Endodermal cell (in vitro differentiated cells): Measurements from ENCODE around the gene MYL9. TPM values are rescaled to one million over a fixed set of nuclear protein-coding genes. Genes with fewer than 3 reads are reported as not detected.

ENCODE experiments used
- DNase-seq: peaks from one replicate; pipeline ENCODE4 v3.0.0-alpha.2; 2017
- H3K27ac ChIP-seq: 2 replicates; pipeline ENCODE4 v1.5.1; 2013; ENCODE audit warnings: mild to moderate bottlenecking, low read depth, low read length, moderate library complexity
- H3K27me3 ChIP-seq: 2 replicates; pipeline ENCODE4 v1.6.1; 2013; ENCODE audit warnings: mild to moderate bottlenecking, low read length, moderate library complexity; ENCODE audit not compliant: insufficient read depth, control insufficient read depth, poor library complexity, severe bottlenecking
- H3K36me3 ChIP-seq: 2 replicates; pipeline ENCODE4 v1.7.0; 2013; ENCODE audit warnings: mild to moderate bottlenecking, low read length, moderate library complexity; ENCODE audit not compliant: control insufficient read depth, insufficient read depth
- H3K4me1 ChIP-seq: one replicate; pipeline ENCODE4 v1.7.0; 2013; ENCODE audit warnings: low read length; ENCODE audit not compliant: control insufficient read depth, insufficient read depth
- H3K4me3 ChIP-seq: 2 replicates; pipeline ENCODE4 v1.5.1; 2013; ENCODE audit warnings: mild to moderate bottlenecking, low read length, moderate library complexity
- H3K9ac ChIP-seq: 2 replicates; pipeline ENCODE4 v1.6.1; 2013; ENCODE audit warnings: mild to moderate bottlenecking, low read length, moderate library complexity; ENCODE audit not compliant: poor library complexity, severe bottlenecking; ENCODE audit errors: extremely low read depth
- H3K9me3 ChIP-seq: 2 replicates; pipeline ENCODE4 v1.6.1; 2013; ENCODE audit warnings: mild to moderate bottlenecking, low read length, moderate library complexity; ENCODE audit not compliant: control insufficient read depth
- H3K27ac Mint-ChIP-seq: 2 replicates; pipeline ENCODE4 v1.8.0; 2020; ENCODE audit warnings: mixed read lengths
- H3K27me3 Mint-ChIP-seq: 2 replicates; pipeline ENCODE4 v1.8.0; 2021; ENCODE audit warnings: mild to moderate bottlenecking, mixed read lengths; ENCODE audit not compliant: insufficient read depth
- H3K36me3 Mint-ChIP-seq: 2 replicates; pipeline ENCODE4 v1.8.0; 2020; ENCODE audit warnings: low read depth, mixed read lengths
- H3K4me1 Mint-ChIP-seq: 2 replicates; pipeline ENCODE4 v1.8.0; 2020; ENCODE audit warnings: mixed read lengths
- H3K4me3 Mint-ChIP-seq: 2 replicates; pipeline ENCODE4 v1.8.0; 2020; ENCODE audit warnings: mild to moderate bottlenecking, moderate library complexity, mixed read lengths
- H3K9me3 Mint-ChIP-seq: 2 replicates; pipeline ENCODE4 v1.8.0; 2020; ENCODE audit warnings: mild to moderate bottlenecking, mixed read lengths
- CTCF ChIP-seq: fragments of 200-600 bp; sonication (generic); conservative IDR thresholded peaks from 2 replicates; pipeline ENCODE4 v1.5.0; 2021; ENCODE audit warnings: antibody characterized with exemption, mild to moderate bottlenecking
- WGBS, 2 experiments: methylation state at CpG; one replicate each; pipeline versions ENCODE4 v1.1.5 to v1.1.7; 2013; ENCODE audit warnings: missing lambda C conversion rate in 2 of 2, mixed read lengths in 1 of 2; ENCODE audit not compliant: insufficient coverage in 1 of 2, insufficient read length in 1 of 2; 5-methylcytosine and 5-hydroxymethylcytosine counted together
- total RNA-seq, 2 donors: library from RNA; stranded (reverse); fragmentation: NEBNext Ultra II Directional in 1 of 2; extraction: Animal tissue kit (Norgen Biotek cat#: 25700) in 1 of 2; gene quantifications; 2 replicates in 1 of 2; 3 replicates in 1 of 2; pipeline ENCODE4 v1.2.1, GENCODE V29; 2021

The MYL9 gene
- total RNA-seq, 2 donors from 2014 or later: 264 to 284 TPM

DNA sequence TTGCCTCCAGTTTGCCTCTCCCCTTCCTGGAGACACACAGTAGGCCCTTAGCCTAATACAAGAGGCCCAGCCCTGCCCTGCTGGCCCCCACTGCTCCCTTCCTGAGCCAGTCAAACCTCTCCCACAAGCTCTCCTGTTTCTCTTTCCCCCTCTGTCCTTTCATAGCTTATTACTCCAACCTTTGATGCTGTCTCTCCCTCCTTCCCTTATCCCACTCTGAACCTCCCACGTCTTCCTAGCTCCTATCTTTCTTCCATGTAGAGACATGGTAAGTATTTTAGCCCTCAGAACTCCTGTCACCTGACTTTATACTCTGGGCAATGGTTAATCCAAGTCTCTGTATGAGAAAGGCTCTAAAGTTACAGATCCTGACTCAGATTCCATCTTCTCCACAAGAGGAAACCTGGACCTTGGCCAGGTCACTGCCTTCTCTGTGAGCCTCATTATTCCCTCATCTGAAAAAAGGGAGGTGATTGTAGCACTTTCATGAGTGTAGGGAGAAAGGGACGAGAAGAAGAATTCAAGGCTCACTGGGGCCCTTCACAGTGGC is 38.8 kb downstream of the MYL9 start:
- Histone ChIP-seq H3K4me3 (no peak overlapping the region), H3K9ac (no peak overlapping the region), H3K36me3 (peaks cover 52% of the 10 kb centered on the region), H3K27me3 (no peaks in the 10 kb centered on the region), H3K27ac (no peak overlapping the region), H3K4me1 (no peaks in the 10 kb centered on the region), H3K9me3 (no peaks in the 10 kb centered on the region)
- Mint-ChIP-seq H3K27me3 (no peaks in the 10 kb centered on the region), H3K4me3 (no peak overlapping the region), H3K9me3 (no peaks in the 10 kb centered on the region), H3K36me3 (peaks cover 35% of the 10 kb centered on the region), H3K27ac (no peak overlapping the region), H3K4me1 (peaks cover 5% of the 10 kb centered on the region)
- no peak for TF ChIP-seq CTCF
- WGBS, 2 experiments: 100% methylated on average over 1 to 2 of the region's 2 CpGs
- DNase-seq: no peak

DNA sequence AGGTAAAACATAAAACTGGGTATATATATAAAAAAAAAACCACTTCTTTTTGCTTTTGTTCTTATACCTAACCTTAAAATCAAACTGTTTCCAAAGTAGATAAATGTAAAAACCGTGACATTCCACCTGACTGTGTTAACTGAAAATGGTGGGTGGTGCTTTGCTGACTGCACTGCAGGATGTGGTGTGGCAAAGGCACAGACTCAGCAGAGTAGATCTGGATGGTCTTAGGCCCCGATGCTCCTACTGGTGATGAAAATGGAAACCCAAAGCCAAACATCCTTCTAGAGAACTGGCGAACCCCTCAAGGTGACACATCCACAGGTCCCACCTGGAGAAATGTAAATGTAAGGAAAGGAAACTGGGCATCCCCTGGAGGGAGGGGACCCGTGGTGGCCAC is 41.0 kb downstream of the MYL9 start:
- Histone ChIP-seq H3K9me3 (no peaks in the 10 kb centered on the region), H3K27ac (no peak overlapping the region), H3K4me1 (no peaks in the 10 kb centered on the region), H3K4me3 (no peak overlapping the region), H3K27me3 (no peaks in the 10 kb centered on the region), H3K9ac (no peak overlapping the region), H3K36me3 (peaks cover 56% of the 10 kb centered on the region)
- H3K36me3 Mint-ChIP-seq: peaks cover 47% of the 10 kb centered on the region
- DNase-seq: no peak
- peaks cover 6% of the 10 kb centered on the region for H3K4me1 Mint-ChIP-seq
- H3K27ac Mint-ChIP-seq: no peak overlapping the region
- H3K9me3 Mint-ChIP-seq: no peaks in the 10 kb centered on the region
- H3K27me3 Mint-ChIP-seq: no peaks in the 10 kb centered on the region
- no peak overlapping the region for H3K4me3 Mint-ChIP-seq
- TF ChIP-seq CTCF: no peak
- 95 to 100% methylated on average over 2 to 4 of the region's 4 CpGs for WGBS, 2 experiments

- DNase-seq: no peak
- Mint-ChIP-seq H3K27me3 (no peaks in the 10 kb centered on the region), H3K36me3 (peaks cover 50% of the 10 kb centered on the region), H3K4me3 (no peak overlapping the region), H3K9me3 (no peaks in the 10 kb centered on the region), H3K27ac (no peak overlapping the region), H3K4me1 (peaks cover 6% of the 10 kb centered on the region)
- Histone ChIP-seq H3K27me3 (no peaks in the 10 kb centered on the region), H3K4me3 (no peak overlapping the region), H3K27ac (no peak overlapping the region), H3K9ac (no peak overlapping the region), H3K4me1 (no peaks in the 10 kb centered on the region), H3K36me3 (peaks cover 58% of the 10 kb centered on the region), H3K9me3 (no peaks in the 10 kb centered on the region)
- WGBS, 2 experiments: 94% methylated on average over 3 to 4 of the region's 4 CpGs
- no peak for TF ChIP-seq CTCF
Observed at GRCh38 chr20:36582821-36583220, 41.5 kb downstream of the MYL9 start.
